HEK293 (cell line): Measurements from ENCODE around the gene TNFRSF21.

Experiments
- CTCF ChIA-PET: fragments of 350-600 bp; formaldehyde crosslinking; extraction: SDS; loops from one replicate; lab custom pipeline; 2021; ENCODE audit warnings: antibody characterized with exemption; lab: Yijun Ruan, JAX
- POLR2A ChIA-PET: fragments of 300-600 bp; formaldehyde crosslinking; extraction: SDS; loops from one replicate; lab custom pipeline; 2020; ENCODE audit warnings: antibody characterized with exemption, inconsistent platforms; lab: Yijun Ruan, JAX
- H3K27ac ChIP-seq: fragments of 200-500 bp; sonication (Bioruptor generic); 2 replicates; pipeline ENCODE4 v1.5.1; 2014; ENCODE audit warnings: low read depth, low read length, control low read depth, inconsistent platforms; ENCODE audit errors: extremely low read depth
- H3K36me3 ChIP-seq, 2 experiments: fragments of 200-500 bp in 1 of 2; sonication (Bioruptor generic) in 1 of 2; 1 replicate in 1 of 2; 2 replicates in 1 of 2; pipeline ENCODE4 v1.5.1; 2014 to 2017; ENCODE audit warnings: inconsistent platforms in 2 of 2, low read length in 2 of 2; ENCODE audit not compliant: control insufficient read depth in 2 of 2, insufficient read depth in 1 of 2
- H3K4me1 ChIP-seq: fragments of 200-500 bp; sonication (Bioruptor generic); 2 replicates; pipeline ENCODE4 v1.5.1; 2014; ENCODE audit warnings: mild to moderate bottlenecking, low read length, inconsistent platforms; ENCODE audit not compliant: control insufficient read depth, insufficient read depth
- H3K4me3 ChIP-seq: 2 replicates; pipeline ENCODE4 v1.5.1; 2011; ENCODE audit warnings: low read depth, mild to moderate bottlenecking, control low read depth, low read length, moderate library complexity
- H3K9me3 ChIP-seq: fragments of 200-500 bp; sonication (Bioruptor generic); 2 replicates; pipeline ENCODE4 v1.5.1; 2014; ENCODE audit warnings: low read depth, low read length, inconsistent platforms; ENCODE audit not compliant: control insufficient read depth, insufficient read depth
- KLF16 ChIP-seq: fragments of 450-650 bp; formaldehyde crosslinking; IDR thresholded peaks from 2 replicates; pipeline ENCODE4 v1.5.1; 2017; ENCODE audit warnings: missing biosample characterization, missing genetic modification characterization
- RBAK ChIP-seq: fragments of 450-650 bp; formaldehyde crosslinking; IDR thresholded peaks from 2 replicates; pipeline ENCODE4 v1.5.1; 2016; ENCODE audit warnings: missing biosample characterization, missing genetic modification characterization
- REST ChIP-seq: fragments of 450-650 bp; formaldehyde crosslinking; IDR thresholded peaks from 2 replicates; pipeline ENCODE4 v1.5.1; 2016; ENCODE audit warnings: missing biosample characterization, missing genetic modification characterization
- SCRT1 ChIP-seq: fragments of 450-650 bp; formaldehyde crosslinking; IDR thresholded peaks from 2 replicates; pipeline ENCODE4 v1.5.1; 2016; ENCODE audit warnings: missing biosample characterization, missing genetic modification characterization, borderline replicate concordance
- SETDB1 ChIP-seq: IDR thresholded peaks from one replicate; pipeline ENCODE4 v1.6.1; 2017; ENCODE audit warnings: mild to moderate bottlenecking, low read length, moderate library complexity, mixed read lengths; ENCODE audit not compliant: insufficient read length
- WT1 ChIP-seq: fragments of 450-650 bp; formaldehyde crosslinking; IDR thresholded peaks from 2 replicates; pipeline ENCODE4 v1.5.1; 2016; ENCODE audit warnings: missing biosample characterization, missing genetic modification characterization
- ZBTB20 ChIP-seq: fragments of 450-650 bp; formaldehyde crosslinking; IDR thresholded peaks from 2 replicates; pipeline ENCODE4 v1.5.1; 2016; ENCODE audit warnings: missing biosample characterization, missing genetic modification characterization
- ZBTB49 ChIP-seq: fragments of 450-650 bp; formaldehyde crosslinking; IDR thresholded peaks from 2 replicates; pipeline ENCODE4 v1.5.1; 2016; ENCODE audit warnings: missing biosample characterization, missing genetic modification characterization, low read depth
- ZBTB8A ChIP-seq: fragments of 450-650 bp; formaldehyde crosslinking; IDR thresholded peaks from 2 replicates; pipeline ENCODE4 v1.5.1; 2016; ENCODE audit warnings: missing biosample characterization, missing genetic modification characterization
- ZEB2 ChIP-seq: fragments of 450-650 bp; formaldehyde crosslinking; IDR thresholded peaks from 2 replicates; pipeline ENCODE4 v1.5.1; 2016; ENCODE audit warnings: missing biosample characterization, missing genetic modification characterization
- ZFHX2 ChIP-seq: fragments of 450-650 bp; formaldehyde crosslinking; conservative IDR thresholded peaks from 2 replicates; pipeline ENCODE4 v1.5.1; 2016; ENCODE audit warnings: missing biosample characterization, missing genetic modification characterization
- ZNF132 ChIP-seq: fragments of 450-650 bp; formaldehyde crosslinking; IDR thresholded peaks from 2 replicates; pipeline ENCODE4 v1.5.1; 2017; ENCODE audit warnings: missing biosample characterization, missing genetic modification characterization, borderline replicate concordance
- ZNF169 ChIP-seq: fragments of 450-650 bp; formaldehyde crosslinking; IDR thresholded peaks from 2 replicates; pipeline ENCODE4 v1.5.1; 2016; ENCODE audit warnings: missing biosample characterization, missing genetic modification characterization
- ZNF19 ChIP-seq: fragments of 450-650 bp; formaldehyde crosslinking; IDR thresholded peaks from 2 replicates; pipeline ENCODE4; 2016; ENCODE audit warnings: missing biosample characterization, missing genetic modification characterization, low read depth
- ZNF223 ChIP-seq: fragments of 450-650 bp; formaldehyde crosslinking; IDR thresholded peaks from 2 replicates; pipeline ENCODE4 v1.5.1; 2016; ENCODE audit warnings: missing biosample characterization, missing genetic modification characterization
- ZNF248 ChIP-seq: fragments of 450-650 bp; formaldehyde crosslinking; IDR thresholded peaks from 2 replicates; pipeline ENCODE4 v1.5.1; 2017; ENCODE audit warnings: missing biosample characterization, missing genetic modification characterization
- ZNF292 ChIP-seq: fragments of 450-650 bp; formaldehyde crosslinking; IDR thresholded peaks from 2 replicates; pipeline ENCODE4 v1.5.1; 2016; ENCODE audit warnings: low read depth, missing biosample characterization, missing genetic modification characterization, borderline replicate concordance
- ZNF394 ChIP-seq: fragments of 450-650 bp; formaldehyde crosslinking; IDR thresholded peaks from 2 replicates; pipeline ENCODE4 v1.5.1; 2016; ENCODE audit warnings: missing biosample characterization, missing genetic modification characterization, mild to moderate bottlenecking, moderate library complexity, borderline replicate concordance
- ZNF426 ChIP-seq: fragments of 450-650 bp; formaldehyde crosslinking; IDR thresholded peaks from 2 replicates; pipeline ENCODE4 v1.5.1; 2017; ENCODE audit warnings: missing biosample characterization, missing genetic modification characterization, mild to moderate bottlenecking, inconsistent platforms, moderate library complexity
- ZNF514 ChIP-seq: fragments of 450-650 bp; formaldehyde crosslinking; IDR thresholded peaks from 2 replicates; pipeline ENCODE4 v1.5.1; 2016; ENCODE audit warnings: missing biosample characterization, missing genetic modification characterization
- ZNF529 ChIP-seq: fragments of 450-650 bp; formaldehyde crosslinking; IDR thresholded peaks from 2 replicates; pipeline ENCODE4 v1.5.1; 2017; ENCODE audit warnings: missing genetic modification characterization, missing biosample characterization; ENCODE audit not compliant: insufficient replicate concordance
- ZNF560 ChIP-seq: fragments of 450-650 bp; formaldehyde crosslinking; IDR thresholded peaks from 2 replicates; pipeline ENCODE4 v1.5.1; 2017; ENCODE audit warnings: missing biosample characterization, missing genetic modification characterization, borderline replicate concordance
- ZNF585B ChIP-seq: fragments of 450-650 bp; formaldehyde crosslinking; IDR thresholded peaks from 2 replicates; pipeline ENCODE4 v1.5.1; 2016; ENCODE audit warnings: missing biosample characterization, missing genetic modification characterization
- ZNF660 ChIP-seq: fragments of 450-650 bp; IDR thresholded peaks from 2 replicates; pipeline ENCODE4 v1.5.1; 2018; ENCODE audit warnings: missing biosample characterization, mild to moderate bottlenecking, missing genetic modification characterization
- ZNF707 ChIP-seq: fragments of 450-650 bp; formaldehyde crosslinking; IDR thresholded peaks from 2 replicates; pipeline ENCODE4 v1.5.1; 2016; ENCODE audit warnings: missing biosample characterization, missing genetic modification characterization
- ZNF777 ChIP-seq: fragments of 450-650 bp; formaldehyde crosslinking; IDR thresholded peaks from 2 replicates; pipeline ENCODE4 v1.5.1; 2017; ENCODE audit warnings: missing biosample characterization, missing genetic modification characterization, borderline replicate concordance
- ZNF791 ChIP-seq: fragments of 450-650 bp; formaldehyde crosslinking; IDR thresholded peaks from 2 replicates; pipeline ENCODE4 v1.5.1; 2016; ENCODE audit warnings: missing biosample characterization, missing genetic modification characterization
- ZNF792 ChIP-seq: fragments of 450-650 bp; formaldehyde crosslinking; IDR thresholded peaks from 2 replicates; pipeline ENCODE4 v1.5.1; 2016; ENCODE audit warnings: missing biosample characterization, missing genetic modification characterization
- ZNF830 ChIP-seq: fragments of 450-650 bp; IDR thresholded peaks from 2 replicates; pipeline ENCODE4 v1.5.0; 2018; ENCODE audit warnings: missing biosample characterization, missing genetic modification characterization, low read depth, mild to moderate bottlenecking, moderate library complexity
- ZNF843 ChIP-seq: fragments of 450-650 bp; formaldehyde crosslinking; IDR thresholded peaks from 2 replicates; pipeline ENCODE4 v1.5.1; 2016; ENCODE audit warnings: missing biosample characterization, missing genetic modification characterization
- TF ChIP-seq, protein P1 (sequence below): fragments of 450-650 bp; formaldehyde crosslinking; IDR thresholded peaks from 2 replicates; pipeline ENCODE4 v1.5.1; 2016; ENCODE audit warnings: missing biosample characterization, missing genetic modification characterization

TNFRSF21 gene

GRCh38 chr6:47292944-47293343, 16.8 kb downstream of the TNFRSF21 start:
- Histone ChIP-seq H3K36me3 (no peaks in the 10 kb centered on the region), H3K4me3 (no peak overlapping the region), H3K27ac (no peak overlapping the region), H3K4me1 (peaks cover 5% of the 10 kb centered on the region; the same call in 1 of the 2 replicates), H3K9me3 (no peaks in the 10 kb centered on the region)
- CTCF ChIA-PET: interaction anchor here (0.7 to 2.2 kb wide), 2 partner anchors 17 to 209 kb away, joined by 4 to 6 read pairs; partner anchors contain the start of gene TNFRSF21
- no peak for TF ChIP-seq ZNF660 (tag by site-specific recombination)
- TF ChIP-seq ZNF426 (tag by site-specific recombination): no peak
- no peak for TF ChIP-seq RBAK (tag by site-specific recombination)
- no peak for TF ChIP-seq ZNF791 (tag by site-specific recombination)
- no peak for TF ChIP-seq ZNF792
- no peak for TF ChIP-seq ZNF843 (tag by site-specific recombination)
- no peak for TF ChIP-seq ZNF132 (tag by site-specific recombination)
- no peak for TF ChIP-seq ZNF529
- no peak for TF ChIP-seq ZEB2 (tag by site-specific recombination)
- no peak for TF ChIP-seq ZNF292 (tag by site-specific recombination)
- no peak for TF ChIP-seq ZFHX2 (tag by site-specific recombination)
- no peak for TF ChIP-seq ZNF514
- POLR2A ChIA-PET: no interaction called here

- ChIA-PET CTCF (interaction anchor here (0.5 to 2.2 kb wide), 3 partner anchors 8 to 194 kb away, joined by 3 to 6 read pairs (median 4); partner anchors contain the start of gene TNFRSF21), POLR2A (no interaction called here)
- Histone ChIP-seq H3K9me3 (no peaks in the 10 kb centered on the region), H3K4me1 (peaks cover 5% of the 10 kb centered on the region; the same call in 1 of the 2 replicates), H3K27ac (no peak overlapping the region), H3K4me3 (no peak overlapping the region), H3K36me3 (no peaks in the 10 kb centered on the region)
- TF ChIP-seq ZBTB49 (tag by site-specific recombination) (no peak), ZNF169 (no peak), ZNF707 (tag by site-specific recombination) (no peak), SETDB1 (no peak), ZNF19 (tag by site-specific recombination) (no peak), KLF16 (no peak), ZNF560 (tag by site-specific recombination) (no peak), ZNF248 (tag by site-specific recombination) (no peak), SCRT1 (tag by site-specific recombination) (no peak), WT1 (no peak), ZNF585B (tag by site-specific recombination) (no peak), ZNF830 (tag by site-specific recombination) (no peak), ZNF223 (tag by site-specific recombination) (no peak), ZNF394 (no peak), ZBTB20 (tag by site-specific recombination) (no peak), REST (tag by site-specific recombination) (no peak), ZBTB8A (tag by site-specific recombination) (no peak), ZNF777 (tag by site-specific recombination) (no peak)
- TF ChIP-seq, protein P1, sequence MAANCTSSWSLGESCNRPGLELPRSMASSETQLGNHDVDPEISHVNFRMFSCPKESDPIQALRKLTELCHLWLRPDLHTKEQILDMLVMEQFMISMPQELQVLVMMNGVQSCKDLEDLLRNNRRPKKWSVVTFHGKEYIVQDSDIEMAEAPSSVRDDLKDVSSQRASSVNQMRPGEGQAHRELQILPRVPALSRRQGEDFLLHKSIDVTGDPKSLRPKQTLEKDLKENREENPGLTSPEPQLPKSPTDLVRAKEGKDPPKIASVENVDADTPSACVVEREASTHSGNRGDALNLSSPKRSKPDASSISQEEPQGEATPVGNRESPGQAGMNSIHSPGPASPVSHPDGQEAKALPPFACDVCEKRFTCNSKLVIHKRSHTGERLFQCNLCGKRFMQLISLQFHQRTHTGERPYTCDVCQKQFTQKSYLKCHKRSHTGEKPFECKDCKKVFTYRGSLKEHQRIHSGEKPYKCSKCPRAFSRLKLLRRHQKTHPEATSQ: no peak
Measured at GRCh38 chr6:47292027-47292426, 17.7 kb downstream of the TNFRSF21 start.
